ENCODE results near the gene MAJIN. TPM values are rescaled to one million over a fixed set of nuclear protein-coding genes. Genes with fewer than 3 reads are reported as not detected.
A peak's percentile ranks its signal among the peaks of the same experiment; 100 is the strongest.

The MAJIN gene
- total and polyA plus RNA-seq, 10 of the 15 experiments (the other 5 are each of a cell fraction or from before 2014, with no cell fraction given), result 0.10 TPM; not detected in 9

DNA sequence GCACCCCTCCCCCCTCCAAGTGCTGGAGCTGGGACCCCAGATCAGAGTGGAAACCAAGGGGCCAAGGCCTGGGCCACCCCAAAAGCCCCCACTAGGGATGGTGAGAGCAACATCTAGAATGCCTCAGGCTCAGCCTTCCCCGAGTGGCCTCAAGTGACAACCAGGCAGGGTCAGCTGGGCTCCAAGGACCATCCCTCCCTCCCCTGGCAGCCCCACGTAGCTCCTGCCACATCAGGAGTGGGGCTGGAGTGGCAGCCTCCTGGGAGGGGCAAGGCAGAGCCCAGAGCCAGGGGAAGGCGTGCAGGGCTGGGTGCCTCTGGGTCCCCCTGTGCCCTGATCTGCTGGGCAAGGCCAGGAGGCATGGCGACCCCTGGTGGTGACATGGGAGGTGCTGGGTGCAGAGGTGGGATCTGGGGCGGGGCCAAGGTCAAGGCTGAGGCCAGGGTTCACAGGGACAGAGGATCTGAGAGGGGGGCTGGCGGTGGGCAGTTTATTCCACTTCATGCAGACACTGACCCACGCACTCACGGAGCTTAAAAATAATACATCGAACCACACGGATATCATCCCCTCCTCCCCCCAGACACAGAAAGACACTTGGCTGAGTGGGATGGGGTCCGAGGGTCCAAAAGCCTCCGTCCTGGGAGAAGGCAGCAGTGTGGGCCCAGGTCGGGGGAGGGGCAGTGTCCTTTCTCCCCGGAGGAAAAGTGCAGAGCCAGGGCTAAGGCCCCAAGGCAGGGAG, 77.7 kb downstream of the MAJIN start (continued):
- TF ChIP-seq, protein P1, sequence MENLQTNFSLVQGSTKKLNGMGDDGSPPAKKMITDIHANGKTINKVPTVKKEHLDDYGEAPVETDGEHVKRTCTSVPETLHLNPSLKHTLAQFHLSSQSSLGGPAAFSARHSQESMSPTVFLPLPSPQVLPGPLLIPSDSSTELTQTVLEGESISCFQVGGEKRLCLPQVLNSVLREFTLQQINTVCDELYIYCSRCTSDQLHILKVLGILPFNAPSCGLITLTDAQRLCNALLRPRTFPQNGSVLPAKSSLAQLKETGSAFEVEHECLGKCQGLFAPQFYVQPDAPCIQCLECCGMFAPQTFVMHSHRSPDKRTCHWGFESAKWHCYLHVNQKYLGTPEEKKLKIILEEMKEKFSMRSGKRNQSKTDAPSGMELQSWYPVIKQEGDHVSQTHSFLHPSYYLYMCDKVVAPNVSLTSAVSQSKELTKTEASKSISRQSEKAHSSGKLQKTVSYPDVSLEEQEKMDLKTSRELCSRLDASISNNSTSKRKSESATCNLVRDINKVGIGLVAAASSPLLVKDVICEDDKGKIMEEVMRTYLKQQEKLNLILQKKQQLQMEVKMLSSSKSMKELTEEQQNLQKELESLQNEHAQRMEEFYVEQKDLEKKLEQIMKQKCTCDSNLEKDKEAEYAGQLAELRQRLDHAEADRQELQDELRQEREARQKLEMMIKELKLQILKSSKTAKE (IDR thresholded peaks at IDR 0.05; ENCODE audit: low read depth, poor library complexity, severe bottlenecking), result no peak
- TF ChIP-seq KDM1A (IDR thresholded peaks at IDR 0.05; ENCODE audit: borderline replicate concordance) (no peak), ZNF217 (IDR thresholded peaks at IDR 0.05) (no peak), KLF5 (IDR thresholded peaks at IDR 0.05; ENCODE audit: partially characterized antibody) (no peak), SREBF2 (IDR thresholded peaks at IDR 0.05; ENCODE audit: low read length) (no peak), CBFB (IDR thresholded peaks at IDR 0.05; ENCODE audit: low read depth) (no peak), HDAC6 (IDR thresholded peaks at IDR 0.05; ENCODE audit: unreplicated experiment) (no peak), SP1 (IDR thresholded peaks at IDR 0.05; ENCODE audit: low read depth, low read length) (no peak), CREB1 (IDR thresholded peaks at IDR 0.05; ENCODE audit: low read depth) (no peak), YY1 (IDR thresholded peaks at IDR 0.05; ENCODE audit: low read depth, low read length) (peak; percentile 81), HDAC2 (IDR thresholded peaks at IDR 0.05) (no peak), ETV6 (conservative IDR thresholded peaks at IDR 0.05 in 1 of 2, IDR thresholded peaks at IDR 0.05 in 1 of 2; ENCODE audit: borderline replicate concordance in 1 of 2, low read depth in 1 of 2) (no peak), NR2F1 (conservative IDR thresholded peaks at IDR 0.05) (peak; percentile 93), LARP7 (IDR thresholded peaks at IDR 0.05) (peak; percentile 34; the same call in 1 of the 2 replicates), SRF (IDR thresholded peaks at IDR 0.05; ENCODE audit: low read depth in 2 of 2, low read length in 2 of 2) (no peak), NFIC (IDR thresholded peaks at IDR 0.05; ENCODE audit: low read depth, low read length) (no peak), JUNB (IDR thresholded peaks at IDR 0.05) (no peak), SREBF1 (IDR thresholded peaks at IDR 0.05; ENCODE audit: low read length) (no peak), SMC3 (IDR thresholded peaks at IDR 0.05; ENCODE audit: borderline replicate concordance, low read length) (peak; percentile 99), SMAD5 (IDR thresholded peaks at IDR 0.05; ENCODE audit: low read depth) (no peak)
- TF ChIP-seq, protein P2, sequence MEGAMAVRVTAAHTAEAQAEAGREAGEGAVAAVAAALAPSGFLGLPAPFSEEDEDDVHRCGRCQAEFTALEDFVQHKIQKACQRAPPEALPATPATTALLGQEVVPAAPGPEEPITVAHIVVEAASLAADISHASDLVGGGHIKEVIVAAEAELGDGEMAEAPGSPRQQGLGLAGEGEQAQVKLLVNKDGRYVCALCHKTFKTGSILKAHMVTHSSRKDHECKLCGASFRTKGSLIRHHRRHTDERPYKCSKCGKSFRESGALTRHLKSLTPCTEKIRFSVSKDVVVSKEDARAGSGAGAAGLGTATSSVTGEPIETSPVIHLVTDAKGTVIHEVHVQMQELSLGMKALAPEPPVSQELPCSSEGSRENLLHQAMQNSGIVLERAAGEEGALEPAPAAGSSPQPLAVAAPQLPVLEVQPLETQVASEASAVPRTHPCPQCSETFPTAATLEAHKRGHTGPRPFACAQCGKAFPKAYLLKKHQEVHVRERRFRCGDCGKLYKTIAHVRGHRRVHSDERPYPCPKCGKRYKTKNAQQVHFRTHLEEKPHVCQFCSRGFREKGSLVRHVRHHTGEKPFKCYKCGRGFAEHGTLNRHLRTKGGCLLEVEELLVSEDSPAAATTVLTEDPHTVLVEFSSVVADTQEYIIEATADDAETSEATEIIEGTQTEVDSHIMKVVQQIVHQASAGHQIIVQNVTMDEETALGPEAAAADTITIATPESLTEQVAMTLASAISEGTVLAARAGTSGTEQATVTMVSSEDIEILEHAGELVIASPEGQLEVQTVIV (IDR thresholded peaks at IDR 0.05; ENCODE audit: borderline replicate concordance, partially characterized antibody), result no peak
- TF ChIP-seq, protein P3, sequence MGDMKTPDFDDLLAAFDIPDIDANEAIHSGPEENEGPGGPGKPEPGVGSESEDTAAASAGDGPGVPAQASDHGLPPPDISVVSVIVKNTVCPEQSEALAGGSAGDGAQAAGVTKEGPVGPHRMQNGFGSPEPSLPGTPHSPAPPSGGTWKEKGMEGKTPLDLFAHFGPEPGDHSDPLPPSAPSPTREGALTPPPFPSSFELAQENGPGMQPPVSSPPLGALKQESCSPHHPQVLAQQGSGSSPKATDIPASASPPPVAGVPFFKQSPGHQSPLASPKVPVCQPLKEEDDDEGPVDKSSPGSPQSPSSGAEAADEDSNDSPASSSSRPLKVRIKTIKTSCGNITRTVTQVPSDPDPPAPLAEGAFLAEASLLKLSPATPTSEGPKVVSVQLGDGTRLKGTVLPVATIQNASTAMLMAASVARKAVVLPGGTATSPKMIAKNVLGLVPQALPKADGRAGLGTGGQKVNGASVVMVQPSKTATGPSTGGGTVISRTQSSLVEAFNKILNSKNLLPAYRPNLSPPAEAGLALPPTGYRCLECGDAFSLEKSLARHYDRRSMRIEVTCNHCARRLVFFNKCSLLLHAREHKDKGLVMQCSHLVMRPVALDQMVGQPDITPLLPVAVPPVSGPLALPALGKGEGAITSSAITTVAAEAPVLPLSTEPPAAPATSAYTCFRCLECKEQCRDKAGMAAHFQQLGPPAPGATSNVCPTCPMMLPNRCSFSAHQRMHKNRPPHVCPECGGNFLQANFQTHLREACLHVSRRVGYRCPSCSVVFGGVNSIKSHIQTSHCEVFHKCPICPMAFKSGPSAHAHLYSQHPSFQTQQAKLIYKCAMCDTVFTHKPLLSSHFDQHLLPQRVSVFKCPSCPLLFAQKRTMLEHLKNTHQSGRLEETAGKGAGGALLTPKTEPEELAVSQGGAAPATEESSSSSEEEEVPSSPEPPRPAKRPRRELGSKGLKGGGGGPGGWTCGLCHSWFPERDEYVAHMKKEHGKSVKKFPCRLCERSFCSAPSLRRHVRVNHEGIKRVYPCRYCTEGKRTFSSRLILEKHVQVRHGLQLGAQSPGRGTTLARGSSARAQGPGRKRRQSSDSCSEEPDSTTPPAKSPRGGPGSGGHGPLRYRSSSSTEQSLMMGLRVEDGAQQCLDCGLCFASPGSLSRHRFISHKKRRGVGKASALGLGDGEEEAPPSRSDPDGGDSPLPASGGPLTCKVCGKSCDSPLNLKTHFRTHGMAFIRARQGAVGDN (IDR thresholded peaks at IDR 0.05), result no peak
- TF ChIP-seq, protein P4, sequence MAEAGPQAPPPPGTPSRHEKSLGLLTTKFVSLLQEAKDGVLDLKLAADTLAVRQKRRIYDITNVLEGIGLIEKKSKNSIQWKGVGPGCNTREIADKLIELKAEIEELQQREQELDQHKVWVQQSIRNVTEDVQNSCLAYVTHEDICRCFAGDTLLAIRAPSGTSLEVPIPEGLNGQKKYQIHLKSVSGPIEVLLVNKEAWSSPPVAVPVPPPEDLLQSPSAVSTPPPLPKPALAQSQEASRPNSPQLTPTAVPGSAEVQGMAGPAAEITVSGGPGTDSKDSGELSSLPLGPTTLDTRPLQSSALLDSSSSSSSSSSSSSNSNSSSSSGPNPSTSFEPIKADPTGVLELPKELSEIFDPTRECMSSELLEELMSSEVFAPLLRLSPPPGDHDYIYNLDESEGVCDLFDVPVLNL (IDR thresholded peaks at IDR 0.05; ENCODE audit: low read depth, low read length), result no peak
